ENCODE results near the gene CLDN16. TPM values are rescaled to one million over a fixed set of nuclear protein-coding genes. Genes with fewer than 3 reads are reported as not detected.

The CLDN16 gene
- polyA plus RNA-seq, 3 donors = not detected

GRCh38 chr3:190369668-190370295 lies 18.2 kb upstream of the CLDN16 start:
- Mint-ChIP-seq H3K4me1 (no peaks in the 10 kb centered on the region), H3K9me3 (peaks cover 0 to 2% (median 0%) of the 10 kb centered on the region in 7 donors), H3K27me3 (ENCODE audit: low read depth in 3 of 3) (no peaks in the 10 kb centered on the region), H3K4me3 (no peak overlapping the region), H3K27ac (no peak overlapping the region), H3K36me3 (no peaks in the 10 kb centered on the region)
- 100% methylated on average over 2 of the region's 5 CpGs for WGBS (ENCODE audit: insufficient coverage)
- H3K27ac ChIP-seq (ENCODE audit: low read depth in 1 of 2, low read length in 2 of 2) = no peak overlapping the region
- no peak overlapping the region for H2AFZ ChIP-seq (ENCODE audit: insufficient read depth, low read depth, low read length, poor library complexity, severe bottlenecking)
- no peak overlapping the region for H3K4me2 ChIP-seq (replicated peaks; ENCODE audit: extremely low read depth, low read length, poor library complexity, severe bottlenecking)
- H3K9me3 ChIP-seq (replicated peaks in 1 of 2; ENCODE audit: control insufficient read depth in 1 of 2, insufficient read depth in 1 of 2, low read length in 2 of 2) = no peaks in the 10 kb centered on the region
- no peaks in the 10 kb centered on the region for H3K79me2 ChIP-seq (ENCODE audit: insufficient read depth, low read length)
- H3K27me3 ChIP-seq (ENCODE audit: control insufficient read depth in 2 of 2, insufficient read depth in 2 of 2, low read length in 2 of 2) = no peaks in the 10 kb centered on the region
- H3K9ac ChIP-seq (ENCODE audit: insufficient read depth, low read length, poor library complexity, severe bottlenecking) = no peak overlapping the region
- TF ChIP-seq, protein P1, sequence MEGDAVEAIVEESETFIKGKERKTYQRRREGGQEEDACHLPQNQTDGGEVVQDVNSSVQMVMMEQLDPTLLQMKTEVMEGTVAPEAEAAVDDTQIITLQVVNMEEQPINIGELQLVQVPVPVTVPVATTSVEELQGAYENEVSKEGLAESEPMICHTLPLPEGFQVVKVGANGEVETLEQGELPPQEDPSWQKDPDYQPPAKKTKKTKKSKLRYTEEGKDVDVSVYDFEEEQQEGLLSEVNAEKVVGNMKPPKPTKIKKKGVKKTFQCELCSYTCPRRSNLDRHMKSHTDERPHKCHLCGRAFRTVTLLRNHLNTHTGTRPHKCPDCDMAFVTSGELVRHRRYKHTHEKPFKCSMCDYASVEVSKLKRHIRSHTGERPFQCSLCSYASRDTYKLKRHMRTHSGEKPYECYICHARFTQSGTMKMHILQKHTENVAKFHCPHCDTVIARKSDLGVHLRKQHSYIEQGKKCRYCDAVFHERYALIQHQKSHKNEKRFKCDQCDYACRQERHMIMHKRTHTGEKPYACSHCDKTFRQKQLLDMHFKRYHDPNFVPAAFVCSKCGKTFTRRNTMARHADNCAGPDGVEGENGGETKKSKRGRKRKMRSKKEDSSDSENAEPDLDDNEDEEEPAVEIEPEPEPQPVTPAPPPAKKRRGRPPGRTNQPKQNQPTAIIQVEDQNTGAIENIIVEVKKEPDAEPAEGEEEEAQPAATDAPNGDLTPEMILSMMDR (IDR thresholded peaks at IDR 0.05) = no peak
- H3K4me3 ChIP-seq (replicated peaks in 1 of 3; ENCODE audit: low read depth in 2 of 3, low read length in 3 of 3) = no peak overlapping the region
- no peaks in the 10 kb centered on the region for H3K36me3 ChIP-seq (replicated peaks in 1 of 2; ENCODE audit: control insufficient read depth in 1 of 2, insufficient read depth in 2 of 2, low read length in 2 of 2)
- intact Hi-C loops (cut with micrococcal nuclease) = no loop called here
- no peaks in the 10 kb centered on the region for H4K20me1 ChIP-seq (ENCODE audit: insufficient read depth, low read length)
- H3K4me1 ChIP-seq (ENCODE audit: control insufficient read depth in 1 of 2, insufficient read depth in 2 of 2, low read length in 2 of 2) = no peaks in the 10 kb centered on the region
- DNase-seq = no peak

- H3K27ac Mint-ChIP-seq = no peak overlapping the region
- H3K27me3 Mint-ChIP-seq (ENCODE audit: low read depth in 3 of 3) = no peaks in the 10 kb centered on the region
- no peaks in the 10 kb centered on the region for H3K4me1 ChIP-seq (ENCODE audit: control insufficient read depth in 1 of 2, insufficient read depth in 2 of 2, low read length in 2 of 2)
- no peaks in the 10 kb centered on the region for H4K20me1 ChIP-seq (ENCODE audit: insufficient read depth, low read length)
- H3K9ac ChIP-seq (ENCODE audit: insufficient read depth, low read length, poor library complexity, severe bottlenecking) = no peak overlapping the region
- H3K4me1 Mint-ChIP-seq = no peaks in the 10 kb centered on the region
- H3K4me2 ChIP-seq (replicated peaks; ENCODE audit: extremely low read depth, low read length, poor library complexity, severe bottlenecking) = no peak overlapping the region
- TF ChIP-seq, protein P1 (IDR thresholded peaks at IDR 0.05) = no peak
- H3K9me3 Mint-ChIP-seq = peaks cover 0 to 2% (median 0%) of the 10 kb centered on the region in 7 donors
- H3K79me2 ChIP-seq (ENCODE audit: insufficient read depth, low read length) = no peaks in the 10 kb centered on the region
- no peak overlapping the region for H3K4me3 Mint-ChIP-seq
- H3K27me3 ChIP-seq (ENCODE audit: control insufficient read depth in 2 of 2, insufficient read depth in 2 of 2, low read length in 2 of 2) = no peaks in the 10 kb centered on the region
- no peaks in the 10 kb centered on the region for H3K36me3 Mint-ChIP-seq
- DNase-seq = no peak
- intact Hi-C loops (cut with micrococcal nuclease) = no loop called here
- 100% methylated on average over 1 of the region's 2 CpGs for WGBS (ENCODE audit: insufficient coverage)
- H3K36me3 ChIP-seq (replicated peaks in 1 of 2; ENCODE audit: control insufficient read depth in 1 of 2, insufficient read depth in 2 of 2, low read length in 2 of 2) = no peaks in the 10 kb centered on the region
- H3K4me3 ChIP-seq (replicated peaks in 1 of 3; ENCODE audit: low read depth in 2 of 3, low read length in 3 of 3) = no peak overlapping the region
- no peaks in the 10 kb centered on the region for H3K9me3 ChIP-seq (replicated peaks in 1 of 2; ENCODE audit: control insufficient read depth in 1 of 2, insufficient read depth in 1 of 2, low read length in 2 of 2)
- H3K27ac ChIP-seq (ENCODE audit: low read depth in 1 of 2, low read length in 2 of 2) = no peak overlapping the region
- H2AFZ ChIP-seq (ENCODE audit: insufficient read depth, low read depth, low read length, poor library complexity, severe bottlenecking) = no peak overlapping the region
Observed at GRCh38 chr3:190370369-190370768, 17.6 kb upstream of the CLDN16 start.
